Panc1 (cell line): Measurements from ENCODE around the gene LRRC74A.

Experiments used
- POLR2AphosphoS5 ChIP-seq: IDR thresholded peaks from 2 replicates; pipeline ENCODE4 v1.6.1; 2012; ENCODE audit warnings: mild to moderate bottlenecking, low read depth, low read length, moderate library complexity
- SIN3A ChIP-seq: IDR thresholded peaks from 2 replicates; pipeline ENCODE4 v1.6.1; 2012; ENCODE audit warnings: low read depth, mild to moderate bottlenecking, low read length, moderate library complexity, borderline replicate concordance; ENCODE audit not compliant: insufficient read depth
- TF ChIP-seq, protein P1 (sequence below): fragments of 450-650 bp; IDR thresholded peaks from 2 replicates; pipeline ENCODE4 v1.5.1; 2017; ENCODE audit warnings: mild to moderate bottlenecking

DNA sequence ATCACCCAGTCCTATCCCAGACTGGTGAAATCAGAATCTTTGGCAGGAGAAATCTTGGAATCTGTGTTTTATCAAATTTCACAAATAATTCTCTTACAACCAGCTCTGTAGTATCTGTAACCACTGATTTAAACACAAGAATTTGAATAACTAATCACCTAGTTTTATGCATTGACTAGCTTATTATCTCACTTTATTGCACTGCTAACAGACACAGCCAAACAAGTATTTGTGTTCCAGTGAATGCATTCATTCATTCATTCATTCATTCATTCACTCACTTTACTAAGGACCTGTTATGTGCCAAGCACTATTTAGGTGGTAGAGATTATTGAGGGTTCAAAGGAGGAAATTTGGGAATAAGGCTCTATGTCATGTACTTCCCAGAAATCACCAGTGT lies 16.2 kb downstream of the LRRC74A start:
- TF ChIP-seq, protein P1, sequence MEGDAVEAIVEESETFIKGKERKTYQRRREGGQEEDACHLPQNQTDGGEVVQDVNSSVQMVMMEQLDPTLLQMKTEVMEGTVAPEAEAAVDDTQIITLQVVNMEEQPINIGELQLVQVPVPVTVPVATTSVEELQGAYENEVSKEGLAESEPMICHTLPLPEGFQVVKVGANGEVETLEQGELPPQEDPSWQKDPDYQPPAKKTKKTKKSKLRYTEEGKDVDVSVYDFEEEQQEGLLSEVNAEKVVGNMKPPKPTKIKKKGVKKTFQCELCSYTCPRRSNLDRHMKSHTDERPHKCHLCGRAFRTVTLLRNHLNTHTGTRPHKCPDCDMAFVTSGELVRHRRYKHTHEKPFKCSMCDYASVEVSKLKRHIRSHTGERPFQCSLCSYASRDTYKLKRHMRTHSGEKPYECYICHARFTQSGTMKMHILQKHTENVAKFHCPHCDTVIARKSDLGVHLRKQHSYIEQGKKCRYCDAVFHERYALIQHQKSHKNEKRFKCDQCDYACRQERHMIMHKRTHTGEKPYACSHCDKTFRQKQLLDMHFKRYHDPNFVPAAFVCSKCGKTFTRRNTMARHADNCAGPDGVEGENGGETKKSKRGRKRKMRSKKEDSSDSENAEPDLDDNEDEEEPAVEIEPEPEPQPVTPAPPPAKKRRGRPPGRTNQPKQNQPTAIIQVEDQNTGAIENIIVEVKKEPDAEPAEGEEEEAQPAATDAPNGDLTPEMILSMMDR, result no peak
- TF ChIP-seq SIN3A (no peak), POLR2AphosphoS5 (no peak)
